Posterior cingulate gyrus (tissue), 11 donors: ENCODE data around the gene PTPN3.
A peak's percentile ranks its signal among the peaks of the same experiment; 100 is the strongest.

Source experiments
- DNase-seq, 10 donors: peaks; one replicate each; pipeline versions ENCODE4 v3.0.0 to v3.0.0-alpha.2; 2020 to 2021; ENCODE audit warnings: mixed read lengths in 3 of 10
- intact Hi-C: fragments of 100-400 bp; cut with DNase I; formaldehyde crosslinking; loops from one replicate; pipeline ENCODE4 v1.15.1; 2023

The PTPN3 gene

GRCh38 chr9:109411798-109412352 is 86.2 kb downstream of the PTPN3 start:
- DNase-seq = peak in 2 of 10 donors; percentile 14 to 28
- intact Hi-C loops = no loop called here

- DNase-seq = no peak
- intact Hi-C loops = no loop called here
Measured at GRCh38 chr9:109411069-109411761, 86.9 kb downstream of the PTPN3 start.

- intact Hi-C loops = loop anchor here (10.0 kb wide), 1 partner anchor 165 kb away; no protein-coding TSS in a partner anchor
- no peak for DNase-seq
Measured at GRCh38 chr9:109409773-109410397, 88.2 kb downstream of the PTPN3 start.

- no peak for DNase-seq
- intact Hi-C loops = loop anchor here (10.0 kb wide), 1 partner anchor 164 kb away; no protein-coding TSS in a partner anchor
Measured at GRCh38 chr9:109408759-109409462, 89.2 kb downstream of the PTPN3 start.

GRCh38 chr9:109403766-109404320 is 94.3 kb downstream of the PTPN3 start:
- intact Hi-C loops = loop anchor here (10.0 kb wide), 1 partner anchor 159 kb away; no protein-coding TSS in a partner anchor
- no peak for DNase-seq

- intact Hi-C loops = loop anchor here (10.0 kb wide), 1 partner anchor 158 kb away; no protein-coding TSS in a partner anchor
- DNase-seq = no peak
Measured at GRCh38 chr9:109403116-109403515, 95.0 kb downstream of the PTPN3 start.

- intact Hi-C loops = loop anchor here (10.0 kb wide), 1 partner anchor 157 kb away; no protein-coding TSS in a partner anchor
- DNase-seq = no peak
Measured at GRCh38 chr9:109401990-109402318, 96.2 kb downstream of the PTPN3 start.

- intact Hi-C loops = loop anchor here (10.0 kb wide), 1 partner anchor 157 kb away; no protein-coding TSS in a partner anchor
- DNase-seq = peak in 7 of 10 donors; percentile 19 to 89 (median 47)
Measured at GRCh38 chr9:109401169-109401989, 96.7 kb downstream of the PTPN3 start.

GRCh38 chr9:109399258-109399767 is 98.8 kb downstream of the PTPN3 start:
- intact Hi-C loops = no loop called here

GRCh38 chr9:109391176-109391575 is 106.9 kb downstream of the PTPN3 start:
- intact Hi-C loops = no loop called here
- no peak for DNase-seq

More at GRCh38 chr9:109399258-109399767, 98.8 kb downstream of the PTPN3 start:
- no peak for DNase-seq

GRCh38 chr9:109387856-109388255 is 110.3 kb downstream of the PTPN3 start:
- intact Hi-C loops = no loop called here
- DNase-seq = no peak

- intact Hi-C loops = no loop called here
- no peak for DNase-seq
Measured at GRCh38 chr9:109387206-109387605, 110.9 kb downstream of the PTPN3 start.

- intact Hi-C loops = no loop called here
- DNase-seq = no peak
Measured at GRCh38 chr9:109385499-109385898, 112.6 kb downstream of the PTPN3 start.

- no peak for DNase-seq
- intact Hi-C loops = no loop called here
Measured at GRCh38 chr9:109383947-109384346, 114.2 kb downstream of the PTPN3 start.

- intact Hi-C loops = no loop called here
- no peak for DNase-seq
Measured at GRCh38 chr9:109383356-109383755, 114.8 kb downstream of the PTPN3 start.

GRCh38 chr9:109382585-109382984 is 115.5 kb downstream of the PTPN3 start:
- intact Hi-C loops = no loop called here

GRCh38 chr9:109382182-109382581 is 115.9 kb downstream of the PTPN3 start:
- DNase-seq = no peak
- intact Hi-C loops = no loop called here

More at GRCh38 chr9:109382585-109382984, 115.5 kb downstream of the PTPN3 start:
- no peak for DNase-seq

GRCh38 chr9:109381011-109381729 is 116.9 kb downstream of the PTPN3 start:
- DNase-seq = no peak
- intact Hi-C loops = no loop called here

- intact Hi-C loops = no loop called here
- DNase-seq = no peak
Measured at GRCh38 chr9:109379513-109379912, 118.6 kb downstream of the PTPN3 start.
